ENCODE results near the gene OLR1.

OLR1 gene

DNA sequence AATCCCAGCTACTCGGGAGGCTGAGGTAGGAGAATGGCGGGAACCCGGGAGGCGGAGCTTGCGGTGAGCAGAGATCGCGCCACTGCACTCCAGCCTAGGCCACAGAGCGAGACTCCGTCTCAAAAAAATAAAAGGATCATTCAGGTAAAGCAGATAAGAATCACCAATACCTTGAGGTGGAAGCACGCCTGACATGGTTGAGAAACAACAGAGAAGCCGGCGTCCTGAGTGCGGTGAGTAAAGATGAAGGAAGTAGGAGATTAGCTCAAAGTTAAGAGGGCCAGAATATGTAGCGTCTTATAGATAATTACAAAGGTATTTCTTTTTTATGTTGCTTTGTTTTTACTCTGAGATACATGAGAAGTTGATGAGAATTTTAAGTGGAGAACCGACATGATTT, 56.6 kb downstream of the OLR1 start:
- no peak for DNase-seq
- Histone ChIP-seq H3K27me3 (ENCODE audit: insufficient read depth, low read depth, severe bottlenecking) (no peaks in the 10 kb centered on the region), H3K36me3 (no peaks in the 10 kb centered on the region), H3K4me3 (ENCODE audit: low read depth, low read length) (no peak overlapping the region), H3K9me3 (ENCODE audit: severe bottlenecking) (no peaks in the 10 kb centered on the region), H3K27ac (no peak overlapping the region)
- TF ChIP-seq, protein P1, sequence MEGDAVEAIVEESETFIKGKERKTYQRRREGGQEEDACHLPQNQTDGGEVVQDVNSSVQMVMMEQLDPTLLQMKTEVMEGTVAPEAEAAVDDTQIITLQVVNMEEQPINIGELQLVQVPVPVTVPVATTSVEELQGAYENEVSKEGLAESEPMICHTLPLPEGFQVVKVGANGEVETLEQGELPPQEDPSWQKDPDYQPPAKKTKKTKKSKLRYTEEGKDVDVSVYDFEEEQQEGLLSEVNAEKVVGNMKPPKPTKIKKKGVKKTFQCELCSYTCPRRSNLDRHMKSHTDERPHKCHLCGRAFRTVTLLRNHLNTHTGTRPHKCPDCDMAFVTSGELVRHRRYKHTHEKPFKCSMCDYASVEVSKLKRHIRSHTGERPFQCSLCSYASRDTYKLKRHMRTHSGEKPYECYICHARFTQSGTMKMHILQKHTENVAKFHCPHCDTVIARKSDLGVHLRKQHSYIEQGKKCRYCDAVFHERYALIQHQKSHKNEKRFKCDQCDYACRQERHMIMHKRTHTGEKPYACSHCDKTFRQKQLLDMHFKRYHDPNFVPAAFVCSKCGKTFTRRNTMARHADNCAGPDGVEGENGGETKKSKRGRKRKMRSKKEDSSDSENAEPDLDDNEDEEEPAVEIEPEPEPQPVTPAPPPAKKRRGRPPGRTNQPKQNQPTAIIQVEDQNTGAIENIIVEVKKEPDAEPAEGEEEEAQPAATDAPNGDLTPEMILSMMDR (IDR thresholded peaks at IDR 0.05; ENCODE audit: low read depth, low read length) = no peak

DNA sequence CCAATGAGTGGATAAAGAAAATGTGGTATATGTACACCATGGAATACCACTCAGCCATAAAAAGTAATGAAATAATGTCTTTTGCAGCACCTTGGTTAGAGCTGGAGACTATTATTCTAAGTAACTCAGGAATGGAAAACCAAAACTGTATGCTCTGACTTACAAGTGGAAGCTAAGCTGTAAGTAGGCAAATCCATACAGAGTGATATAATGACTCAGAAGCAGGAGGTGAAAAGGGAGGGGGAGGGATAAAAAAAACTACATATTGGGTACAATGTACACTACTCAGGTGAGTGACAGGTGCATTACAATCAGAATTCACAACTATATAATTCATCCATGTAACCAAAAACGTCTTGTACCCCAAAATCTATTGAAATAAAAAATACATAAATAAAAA, 58.0 kb downstream of the OLR1 start:
- TF ChIP-seq, protein P1 (IDR thresholded peaks at IDR 0.05; ENCODE audit: low read depth, low read length) = no peak
- DNase-seq = no peak

DNA sequence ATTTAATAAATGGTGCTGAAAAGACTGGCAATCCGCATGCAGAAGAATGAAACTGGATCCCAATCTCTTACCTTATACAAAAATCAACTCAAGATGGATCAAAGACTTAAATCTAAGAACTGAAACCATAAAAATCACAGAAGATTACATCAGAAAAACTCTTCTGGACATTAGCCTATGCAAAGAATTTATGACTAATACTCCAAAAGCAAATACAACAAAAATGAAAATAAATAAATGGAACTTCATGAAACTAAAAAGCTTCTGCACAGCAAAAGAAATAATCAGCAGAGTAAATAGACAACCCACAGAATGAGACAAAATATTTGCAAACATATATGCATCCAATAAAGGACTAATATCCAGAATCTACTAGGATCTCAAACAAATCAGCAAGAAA, 58.9 kb downstream of the OLR1 start:
- Histone ChIP-seq H3K9me3 (ENCODE audit: severe bottlenecking) (no peaks in the 10 kb centered on the region), H3K27me3 (ENCODE audit: insufficient read depth, low read depth, severe bottlenecking) (no peaks in the 10 kb centered on the region), H3K36me3 (no peaks in the 10 kb centered on the region), H3K27ac (no peak overlapping the region), H3K4me3 (ENCODE audit: low read depth, low read length) (no peak overlapping the region)
- TF ChIP-seq, protein P1 (IDR thresholded peaks at IDR 0.05; ENCODE audit: low read depth, low read length) = no peak
- no peak for DNase-seq

More for the DNA sequence above, 58.0 kb downstream of the OLR1 start:
- Histone ChIP-seq H3K4me3 (ENCODE audit: low read depth, low read length) (no peak overlapping the region), H3K27me3 (ENCODE audit: insufficient read depth, low read depth, severe bottlenecking) (no peaks in the 10 kb centered on the region), H3K27ac (no peak overlapping the region), H3K36me3 (no peaks in the 10 kb centered on the region), H3K9me3 (ENCODE audit: severe bottlenecking) (no peaks in the 10 kb centered on the region)

DNA sequence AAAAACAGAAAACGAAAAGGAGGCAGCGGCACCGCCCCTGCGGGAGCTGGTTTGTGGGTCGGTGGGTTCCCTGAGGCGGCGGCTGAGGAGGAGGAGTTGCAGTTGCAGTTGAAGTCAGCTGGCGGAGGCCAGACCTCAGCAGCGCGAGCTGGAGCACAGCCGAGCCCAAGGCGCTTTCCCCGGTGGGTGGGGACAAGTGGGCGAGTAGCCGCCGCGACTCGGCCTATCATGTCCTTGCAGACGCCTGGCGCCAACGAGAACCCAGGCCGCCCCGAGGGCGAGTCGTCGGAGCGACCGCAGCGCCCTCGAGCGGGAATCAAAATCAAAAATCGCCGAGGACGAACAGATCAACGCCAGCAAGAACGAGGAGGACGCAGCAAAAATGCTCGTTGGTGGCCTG, 60.5 kb downstream of the OLR1 start:
- H3K36me3 ChIP-seq = no peaks in the 10 kb centered on the region
- no peak overlapping the region for H3K4me3 ChIP-seq (ENCODE audit: low read depth, low read length)
- H3K27me3 ChIP-seq (ENCODE audit: insufficient read depth, low read depth, severe bottlenecking) = no peaks in the 10 kb centered on the region
- H3K9me3 ChIP-seq (ENCODE audit: severe bottlenecking) = no peaks in the 10 kb centered on the region
- H3K27ac ChIP-seq = no peak overlapping the region
- TF ChIP-seq, protein P1 (IDR thresholded peaks at IDR 0.05; ENCODE audit: low read depth, low read length) = no peak
- DNase-seq = no peak

DNA sequence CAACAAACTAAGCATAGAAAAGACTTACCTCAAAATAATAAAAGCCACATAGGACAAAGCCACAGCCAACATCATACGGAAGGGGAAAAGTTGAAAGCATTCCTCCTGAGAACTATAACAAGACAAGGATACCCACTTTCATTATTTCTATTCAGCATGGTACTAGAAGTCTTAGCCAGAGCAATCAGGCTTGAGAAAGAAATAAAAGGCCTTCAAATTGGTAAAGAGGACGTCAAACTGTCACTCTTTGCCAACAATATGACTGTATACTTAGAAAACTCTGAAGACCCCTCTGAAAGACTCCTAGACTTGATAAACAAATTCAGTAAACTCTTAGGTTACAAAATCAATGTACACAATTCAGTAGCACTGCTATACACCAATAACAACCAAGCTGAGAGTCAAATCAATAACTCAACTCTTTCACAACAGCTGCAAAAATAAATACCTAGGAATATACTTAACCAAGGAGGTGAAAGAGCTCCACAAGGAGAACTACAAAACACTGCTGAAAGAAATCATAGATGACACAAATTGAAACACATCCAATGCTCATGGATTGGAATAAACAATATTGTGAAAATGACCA, 61.6 kb downstream of the OLR1 start:
- no peak for DNase-seq
- TF ChIP-seq, protein P1 (IDR thresholded peaks at IDR 0.05; ENCODE audit: low read depth, low read length) = no peak
- H3K36me3 ChIP-seq = no peaks in the 10 kb centered on the region
- H3K4me3 ChIP-seq (ENCODE audit: low read depth, low read length) = no peak overlapping the region
- H3K27ac ChIP-seq = no peak overlapping the region
- no peaks in the 10 kb centered on the region for H3K27me3 ChIP-seq (ENCODE audit: insufficient read depth, low read depth, severe bottlenecking)
- no peaks in the 10 kb centered on the region for H3K9me3 ChIP-seq (ENCODE audit: severe bottlenecking)

Data from WERI-Rb-1 (cell line).